Raji (cell line): Measurements from ENCODE around the gene F7.

Experiments used
- POLR2A ChIP-seq: IDR thresholded peaks from 2 replicates; pipeline ENCODE4 v1.6.1; 2011; ENCODE audit warnings: low read depth, low read length, control low read depth; ENCODE audit not compliant: insufficient read depth

The F7 gene

DNA sequence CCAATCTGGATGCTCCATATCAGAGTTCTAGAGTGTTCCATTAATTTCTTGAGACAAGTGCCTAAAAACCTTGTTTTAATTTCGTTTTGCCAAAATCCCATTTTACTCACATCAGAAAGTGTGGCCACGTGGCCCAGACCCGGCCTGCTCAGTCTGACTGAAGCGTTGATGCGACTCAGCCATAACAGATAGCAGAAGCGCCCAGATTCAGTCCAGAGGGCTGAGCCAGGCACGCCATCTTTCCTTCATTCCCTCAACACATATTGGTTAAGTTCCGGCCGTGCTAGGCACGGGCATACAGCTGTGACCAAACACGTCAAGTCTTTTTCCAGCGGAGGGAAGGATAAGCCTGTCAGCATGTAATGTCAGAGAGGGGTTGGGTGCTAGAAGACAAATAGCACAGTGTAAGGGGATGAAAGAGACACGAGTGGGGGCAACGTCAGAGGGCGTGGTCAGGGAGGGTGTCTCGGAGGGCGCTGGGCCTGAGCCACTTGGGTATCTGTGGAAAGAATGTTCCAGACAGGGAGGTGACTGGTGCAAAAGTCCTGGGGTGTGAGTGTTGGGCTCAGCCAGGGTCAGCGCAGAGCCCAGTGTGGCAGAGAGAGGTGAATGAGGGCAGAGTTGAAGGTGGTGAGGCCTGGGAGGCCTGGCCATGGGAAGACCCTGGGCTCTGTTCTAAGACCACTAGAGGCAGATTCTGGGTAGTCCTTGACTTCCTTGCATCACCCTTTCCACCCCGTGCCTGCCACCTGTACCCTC, 20.1 kb downstream of the F7 start:
- no peak for TF ChIP-seq POLR2A

DNA sequence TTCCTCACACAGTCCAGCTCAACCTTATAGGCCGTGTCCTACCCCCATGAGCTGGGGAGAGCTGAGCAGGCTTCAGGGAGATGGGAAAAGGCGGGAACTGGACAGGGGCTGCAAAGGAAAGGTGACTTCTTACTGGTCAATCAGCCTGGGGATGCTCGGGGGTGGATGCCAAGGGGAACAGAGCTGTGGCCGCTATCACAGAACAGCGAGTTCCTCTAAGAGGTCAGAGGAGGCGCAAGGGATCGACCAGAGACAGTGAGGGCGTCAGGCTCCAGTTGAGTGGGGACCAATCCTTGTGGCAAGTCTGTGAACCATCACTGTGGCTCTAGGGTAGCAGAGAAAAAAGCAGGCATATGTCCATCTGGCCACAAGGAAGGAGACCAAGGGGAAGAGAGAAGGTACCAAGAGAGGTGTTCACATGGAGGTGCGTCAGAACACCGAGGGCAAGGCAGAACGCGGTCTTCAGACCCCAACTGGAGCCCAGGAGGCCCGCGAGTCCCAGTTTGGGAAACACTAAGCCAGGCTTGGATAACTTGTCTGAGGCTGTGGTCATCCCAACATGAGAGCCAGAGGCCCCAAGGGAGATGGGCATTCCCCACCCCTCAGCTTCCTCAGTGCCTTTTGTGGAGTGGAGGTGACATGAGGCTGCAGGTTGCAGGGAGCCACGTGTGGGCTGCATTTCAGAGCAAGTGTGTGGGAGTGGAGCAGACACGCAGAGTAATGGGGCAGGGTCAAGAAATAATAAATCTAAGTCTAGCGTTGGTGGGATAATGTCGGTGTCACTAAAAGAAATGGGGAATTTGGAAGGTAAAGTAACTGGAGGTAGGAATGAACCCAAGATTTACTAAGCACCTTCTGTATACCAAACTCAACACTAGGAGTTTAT, 20.9 kb downstream of the F7 start:
- TF ChIP-seq POLR2A, result no peak

DNA sequence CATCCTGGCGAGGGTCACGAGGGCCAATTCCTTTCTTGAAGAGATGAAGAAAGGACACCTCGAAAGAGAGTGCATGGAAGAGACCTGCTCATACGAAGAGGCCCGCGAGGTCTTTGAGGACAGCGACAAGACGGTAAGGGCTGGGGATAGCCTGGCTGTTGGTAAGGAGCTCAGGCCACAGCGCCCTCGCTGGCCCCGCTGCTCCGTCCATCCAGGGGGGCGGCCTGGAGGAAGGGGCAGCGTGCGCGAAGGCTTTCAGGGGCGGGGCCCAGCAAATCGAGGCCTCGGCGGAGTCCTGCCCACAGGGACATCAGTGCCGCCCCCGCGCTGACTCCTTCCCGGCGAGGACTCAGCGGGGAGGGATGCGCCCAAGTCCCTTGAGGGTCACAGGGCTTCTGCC, 23.9 kb downstream of the F7 start:
- TF ChIP-seq POLR2A, result no peak

DNA sequence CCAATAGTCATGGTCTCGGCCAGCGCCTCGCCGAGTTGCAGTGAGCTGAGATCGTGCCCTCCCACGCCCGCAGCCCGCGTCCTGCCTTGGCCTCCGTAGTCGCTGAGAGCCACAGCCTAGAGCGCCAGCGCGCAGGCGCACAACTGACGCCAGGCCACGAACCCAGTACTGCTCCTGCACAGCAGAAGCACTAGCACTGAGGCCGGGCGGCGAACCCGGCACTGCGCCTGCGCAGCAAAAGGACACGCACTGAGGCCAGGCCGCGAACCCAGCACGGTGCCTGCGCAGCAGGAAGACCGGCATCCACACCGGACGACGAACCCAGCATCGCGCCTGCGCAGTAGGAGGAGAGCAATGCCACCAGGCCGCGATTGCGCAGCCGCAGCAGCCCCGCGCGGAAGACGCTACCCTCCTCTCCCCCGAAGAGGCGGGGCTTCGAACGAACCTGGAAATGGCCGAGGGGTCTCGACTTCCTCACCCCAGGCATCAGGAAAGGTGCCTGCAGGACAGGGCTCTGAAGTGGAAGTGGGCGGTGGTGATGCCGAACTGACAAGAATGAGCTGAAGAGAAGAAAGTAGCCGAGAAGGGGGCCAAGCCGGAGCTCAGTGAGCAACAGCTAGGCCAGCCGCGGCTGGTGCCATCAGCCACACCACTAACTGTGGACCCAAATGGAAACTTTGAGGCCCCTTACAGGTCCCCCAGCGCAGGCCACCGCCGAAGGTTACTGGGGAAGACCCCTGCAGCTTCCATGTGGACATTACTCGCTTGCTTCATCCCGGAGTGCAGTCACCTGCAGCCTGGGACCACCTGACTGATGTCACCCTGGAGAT, 24.5 kb downstream of the F7 start:
- no peak for TF ChIP-seq POLR2A

DNA sequence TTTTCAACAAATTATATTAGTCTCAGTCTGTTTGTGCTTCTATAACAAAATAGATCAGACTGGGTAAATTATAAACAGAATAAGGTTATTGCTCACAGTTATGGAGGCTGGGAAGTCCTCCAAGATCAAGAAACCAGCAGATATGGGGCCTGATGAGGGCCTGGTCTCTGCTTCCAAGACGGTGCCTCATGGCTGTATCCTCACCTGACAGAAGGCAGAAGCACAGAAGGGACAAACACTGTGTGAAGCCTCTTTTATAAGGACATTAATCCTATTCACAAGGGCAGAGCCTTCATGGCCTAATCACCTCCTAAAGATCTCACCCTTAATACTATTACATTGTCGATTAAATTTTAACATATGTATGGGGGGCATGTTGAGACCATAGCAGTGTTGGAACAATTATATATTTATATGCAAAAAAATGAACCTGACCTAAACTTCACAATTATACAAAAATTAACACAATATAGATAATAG, 29.7 kb downstream of the F7 start:
- TF ChIP-seq POLR2A, result no peak

DNA sequence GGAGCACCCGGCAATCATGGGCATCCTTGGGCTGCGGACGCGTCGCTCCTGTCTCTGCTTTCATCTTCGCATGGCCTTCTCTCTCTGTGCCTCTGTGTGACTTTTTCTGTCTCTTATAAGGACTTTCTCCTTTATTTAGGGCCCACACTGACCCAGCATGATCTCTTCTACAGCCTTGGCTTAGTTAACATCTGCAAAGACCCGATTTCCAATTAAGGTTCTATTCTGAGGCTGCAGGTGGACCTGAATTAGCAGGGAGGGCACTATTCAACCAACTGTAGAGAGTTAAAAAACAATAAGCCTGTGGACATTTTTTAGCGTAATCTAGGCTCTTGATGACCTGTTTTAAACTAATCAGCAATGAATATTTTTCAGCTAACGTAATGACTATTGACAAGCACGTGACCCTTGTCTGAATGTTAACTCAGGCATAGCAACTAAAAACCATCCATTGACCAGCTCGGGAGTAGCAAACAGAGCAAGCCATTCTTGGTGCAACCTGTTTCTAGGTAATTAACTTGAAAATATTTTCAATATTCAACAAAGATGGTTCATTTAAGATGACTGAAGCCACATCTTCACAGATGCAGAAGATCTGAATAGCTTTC, 32.2 kb downstream of the F7 start:
- no peak for TF ChIP-seq POLR2A

DNA sequence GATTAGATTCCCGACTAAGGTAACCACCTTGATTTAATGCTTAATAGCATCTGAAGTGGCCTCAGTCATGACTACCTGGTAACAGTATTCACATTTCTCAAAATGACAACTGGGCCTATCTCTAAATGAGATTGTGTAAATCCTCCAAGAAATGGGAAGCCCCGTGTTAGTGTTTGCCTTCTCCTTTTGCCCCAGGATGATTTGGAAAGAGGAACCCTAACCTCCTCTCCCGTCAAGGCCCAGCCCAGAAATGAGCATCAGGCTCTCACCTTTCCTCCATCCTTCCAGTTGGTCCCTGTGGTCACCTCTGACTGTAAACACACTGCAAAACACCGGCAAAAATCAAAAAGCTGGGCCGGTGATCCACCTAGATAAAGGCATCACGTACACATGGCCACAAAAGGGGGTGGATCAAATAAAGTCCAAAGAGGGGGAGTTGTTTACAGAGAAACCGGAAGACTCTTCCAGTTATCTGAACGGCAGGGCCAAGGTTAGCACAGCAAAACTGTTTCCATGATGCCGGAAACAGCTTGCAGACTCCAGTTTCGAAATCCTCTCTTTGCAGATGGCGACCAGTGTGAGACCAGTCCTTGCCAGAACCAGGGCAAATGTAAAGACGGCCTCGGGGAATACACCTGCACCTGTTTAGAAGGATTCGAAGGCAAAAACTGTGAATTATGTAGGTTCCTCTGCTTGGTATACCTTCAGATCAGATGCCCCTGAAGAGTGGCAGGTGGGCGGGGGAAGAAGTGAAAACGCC, 33.4 kb downstream of the F7 start:
- no peak for TF ChIP-seq POLR2A

DNA sequence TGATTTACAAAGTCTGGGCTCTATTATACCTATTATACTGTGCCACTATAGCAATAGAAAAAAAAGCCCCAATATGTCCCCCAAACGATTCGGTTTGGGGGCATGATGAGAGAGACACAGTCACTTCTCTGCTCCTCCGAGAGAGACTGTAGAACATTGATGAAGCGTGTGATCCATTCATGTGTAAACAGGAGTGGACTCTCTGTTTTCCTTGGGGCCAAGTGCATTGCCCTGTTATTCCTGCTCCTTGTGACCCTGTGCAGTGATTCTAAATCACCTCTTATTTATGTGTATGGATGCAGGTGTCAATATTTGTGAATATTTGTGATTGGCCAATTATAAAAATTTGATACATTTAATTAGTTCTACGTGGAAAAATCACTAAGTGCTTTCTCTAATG, 34.0 kb downstream of the F7 start:
- TF ChIP-seq POLR2A, result no peak

DNA sequence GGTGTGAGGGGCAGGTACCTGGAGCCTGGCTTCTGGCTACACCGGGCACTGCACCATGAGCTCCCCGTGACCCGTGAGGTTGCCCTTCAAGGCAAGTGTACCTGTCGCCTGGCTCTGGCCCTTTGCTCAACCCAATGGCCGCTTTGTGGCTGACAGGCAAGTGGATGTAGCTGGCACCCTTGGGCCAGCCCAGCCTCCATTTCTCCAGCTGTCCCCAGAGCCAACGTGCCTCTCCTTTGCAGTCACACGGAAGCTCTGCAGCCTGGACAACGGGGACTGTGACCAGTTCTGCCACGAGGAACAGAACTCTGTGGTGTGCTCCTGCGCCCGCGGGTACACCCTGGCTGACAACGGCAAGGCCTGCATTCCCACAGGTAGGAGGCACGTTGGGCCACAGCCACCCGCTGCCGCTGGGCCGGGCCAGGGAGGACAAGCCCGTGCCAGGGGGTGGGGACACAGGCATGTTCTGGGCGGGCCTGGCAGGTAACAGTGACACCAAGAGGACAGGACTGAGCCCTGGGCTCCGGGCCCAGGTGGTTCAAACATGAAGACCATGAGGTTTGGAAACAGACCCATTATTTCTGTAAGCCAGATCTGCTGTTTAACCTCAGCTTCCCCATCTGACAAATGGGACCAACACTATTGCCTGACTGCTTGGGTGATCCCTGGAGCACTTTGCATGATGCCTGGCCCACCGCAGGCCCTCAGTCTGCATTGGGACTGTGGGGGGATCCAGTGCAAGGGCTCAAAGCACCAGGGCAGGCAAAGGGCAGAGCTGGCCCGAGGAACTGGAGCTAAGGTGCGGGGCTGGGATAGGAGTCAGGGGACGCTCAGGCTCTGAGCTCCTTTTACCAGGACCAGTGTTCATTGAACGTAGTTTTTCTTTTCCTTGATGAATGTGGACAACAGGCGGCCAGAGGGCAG, 35.3 kb downstream of the F7 start:
- TF ChIP-seq POLR2A, result no peak

DNA sequence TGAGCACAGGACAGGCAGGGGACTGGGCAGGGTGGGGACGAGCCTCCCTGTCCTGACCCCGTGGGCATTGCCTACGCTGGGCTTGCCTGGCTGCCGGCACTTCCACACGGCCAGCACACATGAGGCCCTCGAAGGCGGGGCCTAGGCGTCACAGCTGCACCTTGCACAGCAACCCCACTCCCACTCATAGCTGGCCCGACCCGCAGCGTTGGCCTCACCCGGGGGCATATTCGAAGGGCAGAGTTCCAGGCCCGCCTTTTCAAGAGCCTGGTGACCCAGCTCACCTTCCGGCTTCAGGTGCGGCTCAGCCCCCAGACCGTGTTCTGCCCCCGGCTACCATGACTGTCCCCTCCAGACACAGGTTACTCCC, 36.0 kb downstream of the F7 start:
- TF ChIP-seq POLR2A, result no peak

DNA sequence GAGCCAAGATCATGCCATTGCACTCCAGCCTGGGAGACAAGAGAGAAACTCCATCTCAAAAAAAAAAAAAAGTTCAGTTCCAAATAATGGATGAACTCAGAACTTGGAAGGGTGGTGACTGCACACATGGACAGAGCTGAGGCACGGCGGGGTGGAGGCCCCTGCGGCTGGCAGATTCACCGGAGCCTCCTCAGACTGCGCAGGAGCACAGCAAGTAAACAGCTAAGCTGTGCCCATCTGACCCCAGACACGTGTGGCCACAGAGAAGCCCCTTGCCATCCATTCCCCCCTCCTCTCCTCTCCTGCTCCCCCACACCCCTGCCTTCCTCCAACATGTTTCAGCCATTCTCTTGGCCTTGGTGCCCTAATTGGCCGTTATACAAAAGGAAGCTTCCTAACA, 37.3 kb downstream of the F7 start:
- TF ChIP-seq POLR2A, result no peak

DNA sequence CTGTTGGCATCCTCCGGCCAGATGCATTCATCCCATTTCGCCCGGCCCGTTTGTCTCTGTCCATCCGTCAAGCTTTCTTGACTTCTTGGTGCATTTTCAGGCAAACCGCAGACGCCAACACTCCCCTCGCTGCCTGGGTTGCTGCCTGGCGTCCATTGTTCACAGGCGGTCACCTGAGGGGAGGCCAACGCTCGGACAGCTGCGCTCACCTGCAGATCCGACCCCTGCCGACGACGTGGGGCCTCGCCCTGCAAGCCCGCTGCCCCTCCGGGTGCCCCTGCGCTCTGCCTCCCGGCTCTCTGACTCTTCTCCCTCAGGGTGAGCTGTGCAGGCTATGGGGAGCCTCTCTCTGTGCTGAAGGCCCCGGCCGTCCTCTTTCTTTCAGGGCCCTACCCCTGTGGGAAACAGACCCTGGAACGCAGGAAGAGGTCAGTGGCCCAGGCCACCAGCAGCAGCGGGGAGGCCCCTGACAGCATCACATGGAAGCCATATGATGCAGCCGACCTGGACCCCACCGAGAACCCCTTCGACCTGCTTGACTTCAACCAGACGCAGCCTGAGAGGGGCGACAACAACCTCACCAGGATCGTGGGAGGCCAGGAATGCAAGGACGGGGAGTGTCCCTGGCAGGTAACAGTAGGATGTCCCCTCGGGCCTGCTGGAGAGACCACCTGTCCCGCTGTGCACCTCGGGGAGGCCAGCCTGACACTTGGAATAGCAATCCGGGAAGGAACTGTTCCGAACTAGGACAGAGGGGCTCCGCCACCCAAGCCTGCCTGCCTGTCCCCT, 38.1 kb downstream of the F7 start:
- TF ChIP-seq POLR2A, result no peak
